CD4-positive, CD25-positive, alpha-beta regulatory T cell (primary cell): ENCODE measurements around the gene LIPA. TPM values are rescaled to one million over a fixed set of nuclear protein-coding genes. Genes with fewer than 3 reads are reported as not detected.
"Not testable (repeated sequence)": the region's sequence is repeated elsewhere in the genome, so short reads cannot be mapped to it uniquely, and the experiment has no call there.

Experiments
- ATAC-seq, 2 donors: fragments of 150-1000 bp; cut with Tn5 transposase; one replicate each; pipeline ENCODE4 v1.10.0; 2021; ENCODE audit warnings: low read depth in 2 of 2, moderate number of reproducible peaks in 2 of 2, moderate library complexity in 1 of 2
- DNase-seq, 3 donors: peaks; one replicate each; pipeline versions ENCODE4 v3.0.0 to v3.0.0-alpha.2; 2012 to 2022; ENCODE audit warnings: mixed read lengths in 1 of 3
- H3K27ac ChIP-seq: one replicate; pipeline ENCODE4 v1.7.0; 2013; ENCODE audit warnings: mild to moderate bottlenecking, low read length; ENCODE audit not compliant: insufficient read depth, poor library complexity, severe bottlenecking
- H3K27me3 ChIP-seq: one replicate; pipeline ENCODE4 v1.7.0; 2013; ENCODE audit warnings: low read length; ENCODE audit not compliant: control insufficient read depth, insufficient read depth
- H3K36me3 ChIP-seq: one replicate; pipeline ENCODE4 v1.7.0; 2013; ENCODE audit warnings: mild to moderate bottlenecking, low read length, moderate library complexity; ENCODE audit not compliant: control insufficient read depth, insufficient read depth
- H3K4me1 ChIP-seq: 2 replicates; pipeline ENCODE4 v1.7.0; 2013; ENCODE audit warnings: mild to moderate bottlenecking, low read length; ENCODE audit not compliant: insufficient read depth, control insufficient read depth, poor library complexity, severe bottlenecking
- H3K4me3 ChIP-seq: one replicate; pipeline ENCODE4 v1.7.0; 2013; ENCODE audit warnings: low read depth, mild to moderate bottlenecking, low read length, moderate library complexity
- H3K9me3 ChIP-seq, 2 experiments: 1 replicate in 1 of 2; 2 replicates in 1 of 2; pipeline ENCODE4 v1.7.0; 2013; ENCODE audit warnings: low read length in 2 of 2, mild to moderate bottlenecking in 1 of 2, moderate library complexity in 1 of 2; ENCODE audit not compliant: control insufficient read depth in 2 of 2
- H3K27ac Mint-ChIP-seq, 3 donors: one replicate each; pipeline ENCODE4 v1.8.0; 2020 to 2022; ENCODE audit warnings: mild to moderate bottlenecking in 3 of 3, mixed read lengths in 3 of 3, moderate library complexity in 2 of 3
- H3K27me3 Mint-ChIP-seq: one replicate; pipeline ENCODE4 v1.8.0; 2022; ENCODE audit warnings: mild to moderate bottlenecking, mixed read lengths
- H3K36me3 Mint-ChIP-seq: one replicate; pipeline ENCODE4 v1.8.0; 2020; ENCODE audit warnings: mixed read lengths
- H3K4me1 Mint-ChIP-seq, 4 donors: one replicate each; pipeline ENCODE4 v1.8.0; 2020 to 2022; ENCODE audit warnings: mixed read lengths in 4 of 4, mild to moderate bottlenecking in 1 of 4
- H3K4me3 Mint-ChIP-seq, 4 donors: one replicate each; pipeline ENCODE4 v1.8.0; 2020 to 2022; ENCODE audit warnings: mild to moderate bottlenecking in 4 of 4, mixed read lengths in 4 of 4, moderate library complexity in 3 of 4
- H3K9me3 Mint-ChIP-seq, 7 donors: one replicate each; pipeline ENCODE4 v1.8.0; 2020 to 2022; ENCODE audit warnings: mixed read lengths in 7 of 7, mild to moderate bottlenecking in 3 of 7, moderate library complexity in 2 of 7
- polyA plus RNA-seq, 4 donors: library from polyadenylated mRNA; unstranded; fragments of 300-500 nt; fragmentation: Illumina TruSeq; gene quantifications; one replicate each; pipeline ENCODE4 v1.2.3, GENCODE V29; 2021
- total RNA-seq: library from RNA; stranded (reverse); gene quantifications from one replicate; pipeline ENCODE4 v1.2.3, GENCODE V29; 2022

Gene LIPA
- total and polyA plus RNA-seq, 5 donors from 2014 or later, result 25.2 to 99.9 (median 92.2) TPM

DNA sequence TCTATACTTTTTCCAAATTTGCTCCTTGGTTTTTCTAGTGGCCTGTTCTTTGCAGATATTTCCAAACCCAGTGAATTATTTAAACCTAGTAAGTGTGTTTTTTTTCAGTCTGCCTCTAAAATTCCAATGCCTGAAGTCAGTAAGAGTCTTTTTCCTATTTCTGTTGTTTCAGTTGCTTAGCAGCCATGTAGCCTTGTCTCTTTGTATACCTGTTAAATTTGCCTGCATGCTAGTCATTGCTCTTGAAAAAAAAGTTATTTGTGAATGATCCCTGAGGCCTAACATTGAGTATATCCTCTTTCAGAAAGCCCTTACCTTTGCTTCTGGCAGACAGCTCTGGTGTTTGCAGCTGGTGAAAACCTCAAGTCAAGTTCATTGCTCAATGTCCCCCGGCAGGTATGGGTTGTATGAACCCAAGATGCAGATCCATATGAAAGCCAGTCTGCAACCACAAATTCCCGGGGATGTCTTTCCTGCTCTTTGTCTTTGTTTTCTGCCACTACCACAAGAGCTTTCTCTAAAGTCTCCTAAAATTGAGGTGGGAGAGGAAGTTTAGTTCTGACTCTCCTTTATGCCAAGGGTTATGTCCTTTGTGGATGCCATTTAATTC, 80.2 kb downstream of the LIPA start:
- H3K27me3 ChIP-seq, result peaks cover 22% of the 10 kb centered on the region
- H3K4me3 ChIP-seq, result no peak overlapping the region
- Mint-ChIP-seq H3K27ac (no peak overlapping the region), H3K9me3 (no peaks in the 10 kb centered on the region), H3K4me3 (no peak overlapping the region), H3K27me3 (peaks cover 20% of the 10 kb centered on the region), H3K36me3 (no peaks in the 10 kb centered on the region), H3K4me1 (peaks cover 0 to 2% (median 0%) of the 10 kb centered on the region in 4 donors)
- H3K27ac ChIP-seq, result no peak overlapping the region
- H3K9me3 ChIP-seq, result no peaks in the 10 kb centered on the region
- ATAC-seq, result no peak
- H3K36me3 ChIP-seq, result no peaks in the 10 kb centered on the region
- DNase-seq, result no peak
- H3K4me1 ChIP-seq, result no peaks in the 10 kb centered on the region

GRCh38 chr10:89168354-89168900, 83.1 kb downstream of the LIPA start:
- not testable (repeated sequence) for H3K4me3 Mint-ChIP-seq, H3K36me3 ChIP-seq, H3K4me1 ChIP-seq, H3K9me3 ChIP-seq, H3K27ac Mint-ChIP-seq, ATAC-seq, H3K9me3 Mint-ChIP-seq, H3K36me3 Mint-ChIP-seq, DNase-seq, H3K27ac ChIP-seq, H3K4me3 ChIP-seq
- H3K27me3 ChIP-seq, result peaks cover 17% of the 10 kb centered on the region
- Mint-ChIP-seq H3K27me3 (peaks cover 21% of the 10 kb centered on the region), H3K4me1 (peaks cover 10 to 13% (median 11%) of the 10 kb centered on the region in 4 donors)

DNA sequence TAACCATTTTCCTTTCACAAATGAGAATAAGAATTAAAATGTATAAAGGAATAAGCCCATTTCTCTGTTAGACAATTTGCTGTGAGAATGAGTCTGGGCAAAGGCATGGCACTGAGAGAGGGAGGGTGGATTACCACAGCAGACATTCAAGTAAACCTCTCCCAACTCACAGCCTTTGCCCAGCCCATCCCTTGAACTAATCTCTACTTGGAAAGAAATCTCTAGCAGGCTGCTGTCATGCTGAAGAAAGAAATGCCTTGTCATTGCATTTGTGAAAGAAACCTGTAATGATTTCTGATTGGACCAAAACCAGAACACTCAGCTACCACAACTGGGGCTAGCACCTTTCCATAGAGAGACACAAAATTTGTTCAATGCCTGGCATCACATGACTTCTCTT, 83.7 kb downstream of the LIPA start:
- H3K27me3 ChIP-seq, result peaks cover 17% of the 10 kb centered on the region
- H3K27ac ChIP-seq, result no peak overlapping the region
- no peak overlapping the region for H3K4me3 ChIP-seq
- H3K9me3 Mint-ChIP-seq, result no peaks in the 10 kb centered on the region
- no peaks in the 10 kb centered on the region for H3K36me3 ChIP-seq
- ATAC-seq (no peak), DNase-seq (no peak)
- no peaks in the 10 kb centered on the region for H3K9me3 ChIP-seq
- no peak overlapping the region for H3K27ac Mint-ChIP-seq
- no peak overlapping the region for H3K4me3 Mint-ChIP-seq
- H3K4me1 Mint-ChIP-seq, result peaks cover 12 to 16% (median 14%) of the 10 kb centered on the region in 4 donors
- no peaks in the 10 kb centered on the region for H3K36me3 Mint-ChIP-seq
- H3K27me3 Mint-ChIP-seq, result peaks cover 16% of the 10 kb centered on the region
- peaks cover 9% of the 10 kb centered on the region for H3K4me1 ChIP-seq

DNA sequence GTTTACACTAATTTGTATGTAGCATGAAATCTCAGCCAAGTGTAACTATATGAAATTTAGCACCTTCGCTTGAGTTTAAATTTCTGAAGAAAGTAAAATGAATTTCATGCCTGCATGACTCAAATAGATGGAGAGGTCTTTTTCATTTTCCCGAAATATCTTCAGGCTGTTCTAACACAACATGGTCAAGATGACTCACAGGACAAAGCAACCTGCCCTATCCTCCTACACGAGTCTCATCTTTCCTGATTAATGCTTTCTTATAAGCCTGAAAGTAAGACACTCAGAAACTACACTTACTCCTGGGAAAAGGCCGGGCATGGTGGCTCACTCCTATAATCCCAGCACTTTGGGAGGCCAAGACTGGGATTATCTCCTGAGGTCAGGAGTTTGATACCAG, 85.7 kb downstream of the LIPA start:
- Mint-ChIP-seq H3K36me3 (no peaks in the 10 kb centered on the region), H3K9me3 (no peaks in the 10 kb centered on the region), H3K27ac (no peak overlapping the region), H3K4me3 (no peak overlapping the region), H3K27me3 (peaks cover 10% of the 10 kb centered on the region), H3K4me1 (peaks cover 12 to 16% (median 13%) of the 10 kb centered on the region in 4 donors)
- peaks cover 7% of the 10 kb centered on the region for H3K27me3 ChIP-seq
- ATAC-seq (no peak), DNase-seq (no peak)
- no peaks in the 10 kb centered on the region for H3K36me3 ChIP-seq
- H3K9me3 ChIP-seq, result no peaks in the 10 kb centered on the region
- peaks cover 9% of the 10 kb centered on the region for H3K4me1 ChIP-seq
- H3K27ac ChIP-seq, result no peak overlapping the region
- H3K4me3 ChIP-seq, result no peak overlapping the region

GRCh38 chr10:89164920-89165319, 86.7 kb downstream of the LIPA start:
- H3K36me3 ChIP-seq, result no peaks in the 10 kb centered on the region
- peak overlapping the region in 1 of 3 donors; percentile 85 for H3K27ac Mint-ChIP-seq
- ATAC-seq, result no peak
- peaks cover 9% of the 10 kb centered on the region for H3K4me1 ChIP-seq
- H3K4me3 Mint-ChIP-seq, result no peak overlapping the region
- no peak overlapping the region for H3K4me3 ChIP-seq
- H3K27me3 Mint-ChIP-seq, result peaks cover 9% of the 10 kb centered on the region
- no peaks in the 10 kb centered on the region for H3K9me3 ChIP-seq
- no peak overlapping the region for H3K27ac ChIP-seq
- no peak for DNase-seq
- H3K36me3 Mint-ChIP-seq, result no peaks in the 10 kb centered on the region
- peaks cover 4% of the 10 kb centered on the region for H3K27me3 ChIP-seq
- no peaks in the 10 kb centered on the region for H3K9me3 Mint-ChIP-seq
- peaks cover 12 to 16% (median 13%) of the 10 kb centered on the region in 4 donors for H3K4me1 Mint-ChIP-seq

DNA sequence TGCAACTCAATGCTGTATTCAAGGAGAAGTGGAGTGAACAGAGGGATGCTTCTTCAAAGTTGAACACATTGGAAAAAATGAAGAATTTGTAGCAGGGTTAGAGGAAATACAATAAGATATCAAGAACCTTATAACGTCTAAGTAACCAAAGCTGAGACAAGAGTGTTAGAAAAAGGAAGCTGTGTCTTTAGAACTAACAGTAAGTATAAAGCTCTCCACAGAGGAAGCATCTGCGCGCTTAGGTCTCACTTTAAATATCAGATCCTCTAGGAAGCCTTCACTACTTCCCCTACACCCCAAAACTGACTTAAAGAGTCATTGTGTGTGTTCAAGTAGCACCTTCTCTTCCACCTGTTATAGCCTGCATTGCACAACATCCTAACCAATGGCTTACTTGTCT, 87.5 kb downstream of the LIPA start:
- no peaks in the 10 kb centered on the region for H3K9me3 ChIP-seq
- H3K4me3 ChIP-seq, result peak overlapping the region; percentile 85
- peak overlapping the region; percentile 38 for H3K27ac ChIP-seq
- no peaks in the 10 kb centered on the region for H3K36me3 Mint-ChIP-seq
- peak overlapping the region; percentile 56 to 74 (median 73) for H3K4me3 Mint-ChIP-seq
- peaks cover 4% of the 10 kb centered on the region for H3K27me3 ChIP-seq
- peaks cover 12 to 16% (median 13%) of the 10 kb centered on the region in 4 donors for H3K4me1 Mint-ChIP-seq
- ATAC-seq (peak; percentile 37 to 45), DNase-seq (peak in 1 of 3 donors; percentile 37)
- H3K4me1 ChIP-seq, result peaks cover 9% of the 10 kb centered on the region
- no peaks in the 10 kb centered on the region for H3K9me3 Mint-ChIP-seq
- H3K27me3 Mint-ChIP-seq, result peaks cover 9% of the 10 kb centered on the region
- no peaks in the 10 kb centered on the region for H3K36me3 ChIP-seq
- H3K27ac Mint-ChIP-seq, result peak overlapping the region; percentile 84 to 90 (median 85)

Other genes with a start within 250 kb of the LIPA start
- gene CH25H, start 44.5 kb downstream of the LIPA start, total RNA-seq, result 1.6 TPM
- 1 to 10 TPM in 1 of 4 donors, under 1 TPM in 3; 0.10 to 1.0 (median 0.84) TPM for gene CH25H, start 44.5 kb downstream of the LIPA start, polyA plus RNA-seq
- gene IFIT2, start 50.3 kb upstream of the LIPA start, total RNA-seq, result 10.0 TPM
- gene IFIT2, start 50.3 kb upstream of the LIPA start, polyA plus RNA-seq, result 1 to 10 TPM; 3.6 to 6.3 (median 4.7) TPM
- gene IFIT3, start 76.2 kb upstream of the LIPA start, total RNA-seq, result 9.0 TPM
- gene IFIT3, start 76.2 kb upstream of the LIPA start, polyA plus RNA-seq, result 10 to 100 TPM; 12.4 to 25.9 (median 18.1) TPM
- not detected for gene IFIT1B, start 126.3 kb upstream of the LIPA start, total RNA-seq
- under 1 TPM in 1 of 4 donors, not detected in 3; 0.08 TPM for gene IFIT1B, start 126.3 kb upstream of the LIPA start, polyA plus RNA-seq
- gene IFIT1, start 140.8 kb upstream of the LIPA start, total RNA-seq, result 6.1 TPM
- gene IFIT1, start 140.8 kb upstream of the LIPA start, polyA plus RNA-seq, result 10 to 100 TPM in 2 of 4 donors, 1 to 10 TPM in 2; 5.5 to 15.9 (median 10.7) TPM
- gene IFIT5, start 162.8 kb upstream of the LIPA start, total RNA-seq, result 20.8 TPM
- 10 to 100 TPM; 12.3 to 18.1 (median 13.0) TPM for gene IFIT5, start 162.8 kb upstream of the LIPA start, polyA plus RNA-seq